HG03469 (cell line): ENCODE data around the gene SMG6.

Experiments used
- ATAC-seq: cut with Tn5 transposase; IDR thresholded peaks from one replicate; pipeline ENCODE4 v1.9.1; 2021; ENCODE audit warnings: mild to moderate bottlenecking, moderate library complexity, moderate number of reproducible peaks; ENCODE audit not compliant: unreplicated experiment

Gene SMG6

DNA sequence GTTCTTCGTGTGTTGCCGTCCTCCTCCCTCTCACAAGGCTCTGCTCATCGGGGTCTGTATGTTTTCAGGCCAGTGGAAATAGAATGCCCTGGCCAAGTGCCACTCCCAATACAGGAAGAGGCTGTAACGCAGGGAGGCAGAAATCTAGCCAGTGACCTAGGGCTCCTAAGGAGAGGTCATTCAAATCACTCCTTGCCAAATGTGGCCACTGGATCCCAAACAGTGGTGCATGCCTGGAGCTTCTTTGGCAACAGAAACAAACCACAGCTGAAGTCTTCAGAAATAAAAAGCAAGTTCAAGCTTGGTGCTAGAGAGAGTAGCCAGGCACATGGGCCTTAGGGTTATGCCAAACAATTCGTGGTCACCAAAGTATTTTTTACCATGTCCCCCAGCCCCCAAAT is 66.1 kb downstream of the SMG6 start:
- ATAC-seq: no peak

- no peak for ATAC-seq
These were observed 67.7 kb downstream of the SMG6 start for GRCh38 chr17:2235792-2236366.

DNA sequence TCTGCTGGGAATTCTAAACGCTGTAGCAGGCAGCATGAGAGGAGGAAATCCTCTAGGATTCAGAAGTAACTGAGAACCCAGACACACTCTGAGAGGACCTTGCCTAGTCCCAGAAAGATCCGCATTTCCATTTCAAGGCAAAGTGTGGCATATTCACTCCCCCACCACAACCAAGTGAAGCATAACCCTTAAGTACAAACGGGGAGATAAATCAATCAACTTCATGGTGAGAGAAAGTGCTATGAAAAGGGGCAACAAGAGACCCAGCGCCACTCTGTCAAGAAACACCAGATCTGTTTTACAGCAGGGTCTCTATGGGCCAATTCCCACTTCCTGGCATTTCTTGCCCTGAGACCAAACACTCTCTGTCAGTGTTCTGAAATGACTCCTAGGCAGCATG is 68.3 kb downstream of the SMG6 start:
- no peak for ATAC-seq

GRCh38 chr17:2233441-2233947 is 70.1 kb downstream of the SMG6 start:
- ATAC-seq: no peak

- ATAC-seq: no peak
These were observed 71.3 kb downstream of the SMG6 start for GRCh38 chr17:2232244-2232638.

DNA sequence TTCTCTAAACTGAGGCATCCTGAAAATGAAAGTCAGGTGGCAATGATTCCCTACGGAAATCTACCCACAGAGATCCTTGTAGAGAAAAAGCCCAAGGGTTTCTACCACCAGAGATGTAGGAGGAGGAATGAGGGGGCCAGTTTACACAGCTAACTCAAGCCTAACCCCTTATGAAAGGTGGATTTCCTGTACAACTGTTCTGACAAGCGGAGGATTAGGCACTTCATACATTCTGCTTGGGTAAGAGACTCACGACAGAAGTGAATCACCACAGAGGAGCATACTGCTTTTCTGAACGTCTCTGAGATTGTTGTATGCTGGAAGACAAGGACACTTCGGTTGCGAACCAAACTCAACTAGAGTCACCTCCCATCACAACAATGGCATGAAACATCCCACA is 72.7 kb downstream of the SMG6 start:
- no peak for ATAC-seq

DNA sequence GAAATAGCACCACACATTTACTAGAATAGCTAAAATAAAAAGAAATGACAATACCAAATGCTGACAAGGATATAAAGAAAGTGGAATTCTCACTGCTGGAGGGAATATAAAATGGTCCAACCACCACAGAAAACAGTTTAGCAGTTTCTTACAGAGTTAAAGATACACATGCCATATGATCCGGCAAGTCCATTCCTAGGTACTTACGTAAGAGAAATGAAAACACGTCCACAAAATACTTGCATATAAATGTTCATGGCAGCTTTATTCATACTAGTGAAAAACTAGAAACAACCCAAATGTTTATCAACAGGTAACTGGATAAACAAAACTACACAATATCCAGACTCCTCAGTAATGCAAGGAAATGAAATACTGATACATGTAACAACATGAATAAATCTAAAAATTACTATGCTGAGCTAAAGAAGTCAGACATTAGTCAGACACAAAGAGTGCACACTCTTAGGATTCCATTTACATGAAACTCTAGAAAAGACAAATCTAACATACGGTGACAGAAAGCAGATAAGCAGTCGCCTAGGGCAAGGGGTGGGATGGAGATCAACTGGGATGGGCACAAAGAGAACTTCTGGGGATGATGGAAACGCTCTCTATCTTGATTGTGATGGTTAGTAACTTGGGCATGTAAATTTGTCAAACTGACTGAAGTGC is 76.4 kb downstream of the SMG6 start:
- no peak for ATAC-seq

DNA sequence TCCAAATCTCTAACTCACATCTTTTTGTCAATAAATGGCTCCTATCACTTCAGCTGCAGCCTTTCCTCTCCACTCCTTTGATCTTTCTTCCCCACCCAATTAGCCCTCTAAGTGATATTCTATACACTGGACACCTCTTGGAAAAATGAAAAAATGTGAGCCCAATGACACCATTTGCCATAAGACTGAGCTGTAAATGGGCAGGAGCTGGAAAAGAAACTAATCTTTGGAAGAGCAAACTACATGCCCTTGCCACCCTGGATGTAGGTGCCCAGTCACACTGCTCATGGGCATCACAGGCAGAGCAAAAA is 80.0 kb downstream of the SMG6 start:
- ATAC-seq: no peak

- no peak for ATAC-seq
These were observed 80.5 kb downstream of the SMG6 start for GRCh38 chr17:2222901-2223616.

DNA sequence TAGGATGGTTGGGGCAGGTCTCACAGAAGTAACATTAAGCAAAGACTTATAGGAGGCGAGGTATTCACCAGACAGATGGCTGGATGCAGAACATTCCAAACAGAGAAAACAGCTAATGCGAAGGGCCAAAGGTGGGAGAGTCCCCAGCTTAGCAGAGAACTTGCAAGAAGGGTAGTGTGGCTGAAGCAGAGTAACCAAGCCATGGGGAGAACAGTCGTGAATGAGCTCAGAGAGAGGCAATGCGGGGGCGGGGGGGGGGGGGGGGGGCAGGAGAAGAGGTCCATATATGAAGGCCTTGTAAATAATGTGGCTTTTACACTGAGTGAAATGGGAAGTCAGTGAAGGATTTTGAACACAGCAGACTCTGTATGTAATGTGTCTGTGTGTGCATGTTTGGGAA is 81.3 kb downstream of the SMG6 start:
- ATAC-seq: no peak

DNA sequence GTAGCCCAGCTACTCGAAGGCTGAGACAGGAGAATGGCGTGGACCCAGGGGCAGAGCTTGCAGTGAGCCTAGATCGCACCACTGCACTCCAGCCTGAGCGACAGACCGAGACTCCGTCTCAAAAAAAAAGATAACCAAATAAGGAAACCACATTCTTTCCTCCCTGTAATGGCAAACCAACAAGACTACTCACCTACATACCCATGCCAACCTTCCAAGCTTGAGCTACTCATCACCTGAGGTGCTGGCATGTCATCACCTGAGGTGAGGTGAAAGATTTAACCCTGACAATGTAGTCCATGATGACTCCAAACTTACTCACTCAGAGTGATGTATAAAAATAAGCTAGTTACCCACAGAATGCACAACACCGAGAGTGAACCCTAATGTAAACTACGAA is 85.2 kb downstream of the SMG6 start:
- ATAC-seq: no peak

- ATAC-seq: peak; percentile 43
These were observed 87.8 kb downstream of the SMG6 start for GRCh38 chr17:2215616-2216364.

GRCh38 chr17:2214929-2215615 is 88.5 kb downstream of the SMG6 start:
- no peak for ATAC-seq

GRCh38 chr17:2214047-2214928 is 89.3 kb downstream of the SMG6 start:
- no peak for ATAC-seq

DNA sequence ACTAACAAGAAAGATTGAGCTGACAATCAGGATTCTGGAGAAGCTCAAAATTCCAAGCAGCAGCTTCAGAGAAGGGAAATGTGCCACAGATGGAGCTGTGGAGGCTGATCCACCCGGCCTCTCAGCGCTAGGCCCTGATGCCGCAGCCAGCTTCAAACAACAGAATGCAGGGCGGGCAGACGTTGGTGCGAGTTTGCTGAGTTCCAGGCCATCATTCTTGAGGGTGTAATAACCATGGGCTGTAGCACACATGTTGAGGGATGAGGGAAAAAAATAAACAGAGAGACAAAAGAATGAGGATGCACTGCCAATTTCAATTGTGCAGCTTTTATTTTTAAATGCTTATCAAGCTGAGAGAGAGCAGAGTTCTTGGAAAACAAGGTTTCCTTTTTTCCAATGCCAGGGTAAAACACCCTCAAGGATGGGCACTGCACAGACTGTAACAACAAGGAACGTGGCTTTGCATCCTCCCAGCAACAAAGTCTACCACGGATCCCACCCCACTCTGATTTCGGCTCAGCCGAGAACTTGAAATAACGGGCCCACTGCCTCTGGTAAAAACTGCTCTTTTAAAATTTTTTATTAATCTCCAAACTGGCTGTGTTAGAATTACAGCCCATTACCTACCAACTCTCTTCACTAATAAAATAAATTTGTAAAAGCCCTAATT is 90.2 kb downstream of the SMG6 start:
- no peak for ATAC-seq

DNA sequence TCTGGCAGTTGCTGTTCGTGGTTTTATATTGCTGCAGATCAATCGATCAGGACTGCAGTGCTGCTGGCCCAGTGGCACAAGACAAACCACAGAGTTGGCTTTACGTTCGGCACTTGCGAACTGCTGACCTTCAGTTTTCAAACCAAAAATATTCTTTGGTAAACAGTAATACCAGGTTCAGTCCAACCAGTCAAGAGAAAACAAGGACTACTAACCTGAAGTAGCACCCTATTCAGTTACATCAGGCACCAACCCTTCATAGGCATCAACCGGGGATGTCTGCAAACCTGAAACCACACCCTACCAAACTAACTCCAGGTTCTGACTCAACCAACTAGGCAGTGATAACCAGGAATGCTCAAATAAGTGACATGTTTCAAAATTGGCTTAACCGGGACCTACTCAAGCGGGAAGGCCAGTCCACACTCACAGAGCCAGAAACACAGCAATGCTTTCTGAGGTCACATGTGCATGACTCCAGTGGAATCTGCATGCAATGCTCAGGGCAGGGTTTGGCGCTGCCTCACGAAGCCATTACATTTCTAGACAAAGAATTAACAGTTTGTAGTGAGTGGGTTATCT is 91.1 kb downstream of the SMG6 start:
- no peak for ATAC-seq

- no peak for ATAC-seq
These were observed 91.8 kb downstream of the SMG6 start for GRCh38 chr17:2211661-2212399.

GRCh38 chr17:2210726-2211125 is 92.9 kb downstream of the SMG6 start:
- ATAC-seq: no peak
